Natural killer cell (primary cell): ENCODE measurements around the gene MRGPRE. TPM values are rescaled to one million over a fixed set of nuclear protein-coding genes. Genes with fewer than 3 reads are reported as not detected.
A peak's percentile ranks its signal among the peaks of the same experiment; 100 is the strongest.

ENCODE experiments used
- ATAC-seq, 3 donors: fragments of 150-1000 bp in 2 of 3; fragments of 200-7000 bp in 1 of 3; cut with Tn5 transposase; 1 replicate in 1 of 3; 2 replicates in 2 of 3; pipeline ENCODE4 v1.10.0; 2021; ENCODE audit warnings: mild to moderate bottlenecking in 2 of 3, moderate library complexity in 2 of 3
- DNase-seq, 2 donors: peaks; one replicate each; pipeline versions ENCODE4 v3.0.0 to v3.0.0-alpha.2; 2013 to 2021; ENCODE audit warnings: mixed read lengths in 1 of 2
- H3K27ac ChIP-seq: one replicate; pipeline ENCODE4 v1.5.1; 2013; ENCODE audit warnings: mild to moderate bottlenecking, low read length
- H3K27me3 ChIP-seq: one replicate; pipeline ENCODE4 v1.6.1; 2013; ENCODE audit warnings: low read length; ENCODE audit not compliant: control insufficient read depth, insufficient read depth
- H3K36me3 ChIP-seq: one replicate; pipeline ENCODE4 v1.6.1; 2013; ENCODE audit warnings: low read length; ENCODE audit not compliant: control insufficient read depth, insufficient read depth
- H3K4me1 ChIP-seq: one replicate; pipeline ENCODE4 v1.6.1; 2013; ENCODE audit warnings: low read length; ENCODE audit not compliant: control insufficient read depth, insufficient read depth
- H3K4me3 ChIP-seq: one replicate; pipeline ENCODE4 v1.5.1; 2013; ENCODE audit warnings: low read length
- H3K9me3 ChIP-seq: one replicate; pipeline ENCODE4 v1.6.1; 2013; ENCODE audit warnings: low read length; ENCODE audit not compliant: control insufficient read depth, insufficient read depth
- H3K27ac Mint-ChIP-seq, 2 donors: one replicate each; pipeline ENCODE4 v1.8.0; 2022; ENCODE audit warnings: mild to moderate bottlenecking in 2 of 2, mixed read lengths in 2 of 2, moderate library complexity in 1 of 2
- H3K27me3 Mint-ChIP-seq, 2 donors: one replicate each; pipeline ENCODE4 v1.8.0; 2022; ENCODE audit warnings: low read depth in 2 of 2, mixed read lengths in 2 of 2
- H3K36me3 Mint-ChIP-seq: one replicate; pipeline ENCODE4 v1.8.0; 2022; ENCODE audit warnings: mixed read lengths
- H3K4me1 Mint-ChIP-seq, 2 donors: one replicate each; pipeline ENCODE4 v1.8.0; 2022; ENCODE audit warnings: mixed read lengths in 2 of 2
- H3K4me3 Mint-ChIP-seq: one replicate; pipeline ENCODE4 v1.8.0; 2022; ENCODE audit warnings: mild to moderate bottlenecking, moderate library complexity, mixed read lengths
- H3K9me3 Mint-ChIP-seq, 2 donors: one replicate each; pipeline ENCODE4 v1.8.0; 2022; ENCODE audit warnings: mixed read lengths in 2 of 2
- WGBS: methylation state at CpG from one replicate; pipeline ENCODE4 v1.1.7; 2013; ENCODE audit warnings: missing lambda C conversion rate; ENCODE audit not compliant: insufficient coverage; 5-methylcytosine and 5-hydroxymethylcytosine counted together
- intact Hi-C: fragments of 100-400 bp; cut with micrococcal nuclease; formaldehyde crosslinking; loops from one replicate; pipeline ENCODE4 v1.14.2; 2022
- total RNA-seq, 4 donors: library from RNA; stranded (reverse); fragments of 120-200 nt in 1 of 4; gene quantifications; one replicate each; pipeline versions ENCODE4 v1.2.3 to v1.2.4, GENCODE V29; 2013 to 2022
- TF ChIP-seq, protein P1 (sequence below): fragments of 200-600 bp; IDR thresholded peaks from one replicate; pipeline ENCODE4 v1.8.0; 2022; ENCODE audit warnings: antibody characterized with exemption

Gene MRGPRE
- total RNA-seq, 3 donors from 2014 or later (not counting 1 experiment from before 2014, with no cell fraction given) = not detected

DNA sequence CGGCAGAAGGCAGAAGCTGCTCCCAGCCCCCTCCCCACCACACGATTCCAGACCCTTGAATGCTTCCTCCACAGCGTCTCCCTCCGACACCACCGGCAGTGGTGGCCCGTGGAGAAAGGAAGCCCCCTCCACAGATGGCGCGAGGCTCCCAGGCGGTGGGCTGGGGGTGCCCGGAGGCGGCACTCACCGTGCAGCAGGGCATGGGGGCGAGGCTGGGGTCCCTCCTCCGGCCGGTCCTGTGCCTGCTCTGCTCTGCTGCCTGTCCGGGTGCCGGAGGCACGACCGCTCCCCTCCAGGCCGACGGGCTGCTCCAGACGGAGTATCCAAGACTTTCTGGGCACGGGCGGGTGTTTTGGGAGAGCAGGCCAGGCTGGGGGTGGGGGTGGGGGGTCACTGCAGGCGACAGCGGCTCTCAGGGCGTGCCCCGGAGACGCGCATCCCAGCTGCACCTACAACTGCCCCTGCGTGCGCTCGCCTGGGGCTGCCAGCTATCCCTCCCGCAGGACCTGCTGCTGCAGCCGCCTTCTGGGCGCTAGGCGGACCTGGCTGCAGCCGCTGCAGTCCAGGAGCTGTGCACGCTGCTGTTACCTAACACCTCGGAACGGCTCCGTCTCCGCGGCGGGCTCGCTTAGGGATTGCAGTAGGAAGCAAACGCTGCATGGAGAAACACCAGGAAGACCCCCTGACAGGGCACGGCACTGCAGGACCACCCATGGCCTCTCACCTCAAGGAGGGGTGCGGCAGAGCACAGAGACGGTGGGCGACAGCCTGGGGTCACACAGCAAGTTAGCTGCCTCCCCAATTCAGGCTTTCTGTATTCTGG, 28.8 kb downstream of the MRGPRE start:
- ATAC-seq = no peak
- no peak overlapping the region for H3K4me3 ChIP-seq
- 9% methylated on average over 50 of the region's 51 CpGs for WGBS
- no peaks in the 10 kb centered on the region for H3K9me3 ChIP-seq
- Mint-ChIP-seq H3K4me3 (peak overlapping the region; percentile 9), H3K4me1 (peaks cover 15 to 19% of the 10 kb centered on the region in 2 donors), H3K27ac (no peak overlapping the region), H3K36me3 (no peaks in the 10 kb centered on the region), H3K9me3 (no peaks in the 10 kb centered on the region), H3K27me3 (peaks cover 0 to 21% of the 10 kb centered on the region in 2 donors)
- H3K36me3 ChIP-seq = no peaks in the 10 kb centered on the region
- no peak overlapping the region for H3K27ac ChIP-seq
- TF ChIP-seq, protein P1, sequence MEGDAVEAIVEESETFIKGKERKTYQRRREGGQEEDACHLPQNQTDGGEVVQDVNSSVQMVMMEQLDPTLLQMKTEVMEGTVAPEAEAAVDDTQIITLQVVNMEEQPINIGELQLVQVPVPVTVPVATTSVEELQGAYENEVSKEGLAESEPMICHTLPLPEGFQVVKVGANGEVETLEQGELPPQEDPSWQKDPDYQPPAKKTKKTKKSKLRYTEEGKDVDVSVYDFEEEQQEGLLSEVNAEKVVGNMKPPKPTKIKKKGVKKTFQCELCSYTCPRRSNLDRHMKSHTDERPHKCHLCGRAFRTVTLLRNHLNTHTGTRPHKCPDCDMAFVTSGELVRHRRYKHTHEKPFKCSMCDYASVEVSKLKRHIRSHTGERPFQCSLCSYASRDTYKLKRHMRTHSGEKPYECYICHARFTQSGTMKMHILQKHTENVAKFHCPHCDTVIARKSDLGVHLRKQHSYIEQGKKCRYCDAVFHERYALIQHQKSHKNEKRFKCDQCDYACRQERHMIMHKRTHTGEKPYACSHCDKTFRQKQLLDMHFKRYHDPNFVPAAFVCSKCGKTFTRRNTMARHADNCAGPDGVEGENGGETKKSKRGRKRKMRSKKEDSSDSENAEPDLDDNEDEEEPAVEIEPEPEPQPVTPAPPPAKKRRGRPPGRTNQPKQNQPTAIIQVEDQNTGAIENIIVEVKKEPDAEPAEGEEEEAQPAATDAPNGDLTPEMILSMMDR = no peak
- DNase-seq = no peak
- peaks cover 56% of the 10 kb centered on the region for H3K4me1 ChIP-seq
- intact Hi-C loops = no loop called here
- peaks cover 31% of the 10 kb centered on the region for H3K27me3 ChIP-seq

DNA sequence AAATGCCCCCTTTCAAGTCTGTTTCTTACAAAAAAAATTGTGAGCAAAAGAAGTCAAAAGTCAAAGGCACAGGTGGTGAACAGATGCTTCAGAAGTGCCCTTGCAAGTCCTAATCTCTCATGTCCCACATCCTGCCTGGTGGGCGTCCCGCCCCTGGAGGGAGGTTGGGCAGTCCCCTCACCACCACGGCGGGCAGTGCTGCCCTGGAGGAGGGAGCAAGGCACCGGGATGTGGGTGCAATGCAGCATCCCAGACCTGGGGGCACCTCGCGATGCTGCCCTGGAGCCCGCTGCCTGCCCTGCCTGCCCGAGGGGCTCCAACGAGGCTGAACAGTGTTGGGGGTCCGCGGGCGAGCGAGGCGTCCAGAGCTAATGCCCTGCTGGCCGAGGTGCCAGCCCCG, 29.5 kb downstream of the MRGPRE start:
- ATAC-seq = no peak
- 6% methylated on average over 17 of the region's 17 CpGs for WGBS

DNA sequence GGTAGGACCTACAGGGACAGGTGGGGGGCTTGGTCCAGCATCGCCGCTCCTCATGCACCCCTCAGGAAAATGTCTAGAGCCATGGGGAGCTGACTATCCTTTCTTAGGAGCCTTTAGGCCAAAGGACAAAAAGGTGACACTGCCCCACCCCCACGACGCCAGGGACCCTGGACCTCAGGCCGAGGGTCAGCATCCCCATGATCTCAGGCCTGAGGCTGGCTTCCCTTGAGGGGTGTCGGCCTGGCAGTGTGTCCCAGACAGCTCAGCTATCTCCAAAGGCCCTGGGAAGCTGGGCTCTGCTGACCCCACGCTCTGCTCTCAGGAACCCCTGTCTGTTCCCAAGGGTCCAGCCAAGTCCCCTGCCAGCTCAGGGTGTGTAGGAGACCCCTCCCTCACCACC, 29.9 kb downstream of the MRGPRE start:
- DNase-seq (no peak), ATAC-seq (no peak)
- Mint-ChIP-seq H3K27ac (no peak overlapping the region), H3K27me3 (peaks cover 0 to 22% of the 10 kb centered on the region in 2 donors), H3K4me1 (peaks cover 15 to 19% of the 10 kb centered on the region in 2 donors), H3K36me3 (no peaks in the 10 kb centered on the region), H3K9me3 (no peaks in the 10 kb centered on the region), H3K4me3 (peak overlapping the region; percentile 38)
- Histone ChIP-seq H3K9me3 (no peaks in the 10 kb centered on the region), H3K4me1 (peaks cover 56% of the 10 kb centered on the region), H3K27me3 (peaks cover 31% of the 10 kb centered on the region), H3K27ac (no peak overlapping the region), H3K36me3 (no peaks in the 10 kb centered on the region), H3K4me3 (no peak overlapping the region)
- 79% methylated on average over 7 of the region's 7 CpGs for WGBS
- intact Hi-C loops = no loop called here
- TF ChIP-seq, protein P1 = no peak

More for the DNA sequence above, 29.5 kb downstream of the MRGPRE start:
- Histone ChIP-seq H3K4me1 (peaks cover 56% of the 10 kb centered on the region), H3K27me3 (peaks cover 31% of the 10 kb centered on the region), H3K27ac (no peak overlapping the region), H3K9me3 (no peaks in the 10 kb centered on the region), H3K36me3 (no peaks in the 10 kb centered on the region), H3K4me3 (no peak overlapping the region)
- Mint-ChIP-seq H3K27ac (no peak overlapping the region), H3K9me3 (no peaks in the 10 kb centered on the region), H3K27me3 (peaks cover 0 to 22% of the 10 kb centered on the region in 2 donors), H3K4me1 (peaks cover 15 to 19% of the 10 kb centered on the region in 2 donors), H3K36me3 (no peaks in the 10 kb centered on the region), H3K4me3 (peak overlapping the region; percentile 38)
- DNase-seq = peak in 1 of 2 donors; percentile 36
- TF ChIP-seq, protein P1 = no peak
- intact Hi-C loops = no loop called here
